NCI-H128 (cell line): ENCODE results near the gene HYAL2.

ENCODE experiments used
- DNase-seq: peaks from one replicate; lab custom pipeline; 2025; ENCODE audit not compliant: unreplicated experiment; lab: John Stamatoyannopoulos, UW

Gene HYAL2, protein sequence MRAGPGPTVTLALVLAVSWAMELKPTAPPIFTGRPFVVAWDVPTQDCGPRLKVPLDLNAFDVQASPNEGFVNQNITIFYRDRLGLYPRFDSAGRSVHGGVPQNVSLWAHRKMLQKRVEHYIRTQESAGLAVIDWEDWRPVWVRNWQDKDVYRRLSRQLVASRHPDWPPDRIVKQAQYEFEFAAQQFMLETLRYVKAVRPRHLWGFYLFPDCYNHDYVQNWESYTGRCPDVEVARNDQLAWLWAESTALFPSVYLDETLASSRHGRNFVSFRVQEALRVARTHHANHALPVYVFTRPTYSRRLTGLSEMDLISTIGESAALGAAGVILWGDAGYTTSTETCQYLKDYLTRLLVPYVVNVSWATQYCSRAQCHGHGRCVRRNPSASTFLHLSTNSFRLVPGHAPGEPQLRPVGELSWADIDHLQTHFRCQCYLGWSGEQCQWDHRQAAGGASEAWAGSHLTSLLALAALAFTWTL

DNA sequence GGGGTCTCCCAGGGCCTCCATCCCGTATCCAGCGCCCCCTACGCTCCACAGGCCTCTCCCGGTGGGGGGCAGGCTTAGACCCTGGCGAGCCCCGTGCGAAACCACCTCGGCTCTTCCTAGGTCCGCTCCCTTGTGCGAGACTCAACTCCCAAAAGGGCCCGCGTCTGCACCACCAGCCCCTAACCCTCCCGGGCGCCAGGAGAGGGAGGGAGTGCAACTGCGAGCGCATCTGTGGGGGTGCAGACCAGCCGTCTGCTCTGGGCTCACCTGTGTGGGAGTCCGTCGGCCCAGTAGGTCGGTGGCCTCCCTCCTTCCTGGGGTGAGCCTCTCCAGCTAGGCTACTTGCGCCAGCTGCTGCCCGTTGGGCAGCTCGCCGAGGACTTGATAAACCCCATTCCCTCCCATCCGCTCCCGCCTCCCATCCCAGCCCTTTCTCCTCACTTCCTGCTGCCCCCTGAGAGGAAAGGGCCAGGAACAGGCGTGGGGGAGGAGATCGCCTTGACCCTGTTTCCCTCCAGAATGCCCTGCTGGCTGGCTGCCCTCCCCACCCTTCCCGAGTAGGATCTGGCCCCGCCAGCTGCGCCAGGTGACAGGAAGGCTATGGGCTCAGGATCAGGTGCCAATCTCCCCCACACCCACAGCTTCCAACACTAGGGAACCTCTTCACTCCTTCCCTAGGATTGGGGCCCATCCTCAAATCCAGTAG, at the start of gene HYAL2:
Gene HYAL2, minus strand, starts transcription at position 360 of the 706 bp plus-strand sequence. CDS start 2,256 bp downstream, outside the sequence.
- DNase-seq, result no peak

DNA sequence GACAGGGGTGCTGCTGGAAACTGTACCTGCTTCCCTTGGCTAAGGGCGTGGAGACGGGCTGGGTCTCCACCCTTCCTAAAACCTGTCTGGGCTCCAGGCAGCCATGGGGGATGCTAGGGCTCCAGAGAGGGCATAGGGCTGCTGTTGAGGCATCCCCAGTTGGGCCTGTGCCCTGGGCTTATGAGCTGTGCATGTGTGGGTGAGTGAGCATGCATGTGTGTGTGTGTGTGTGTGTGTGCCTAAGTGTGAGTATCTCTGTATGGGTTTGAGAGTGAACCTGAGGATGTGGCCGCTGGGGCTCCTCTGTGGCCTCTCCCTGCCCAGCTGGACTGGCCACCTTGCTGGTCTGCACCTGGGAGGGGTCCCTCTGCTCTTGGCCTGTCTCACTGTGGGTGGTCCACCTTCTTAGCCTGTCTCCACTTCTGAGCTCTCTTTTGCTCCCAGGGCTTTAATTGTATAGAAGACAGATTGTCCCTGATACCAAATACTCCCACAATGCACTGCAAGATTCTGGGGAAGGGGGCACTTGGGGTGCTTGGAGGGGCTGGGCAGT, 48.7 kb upstream of the HYAL2 start:
- no peak for DNase-seq

DNA sequence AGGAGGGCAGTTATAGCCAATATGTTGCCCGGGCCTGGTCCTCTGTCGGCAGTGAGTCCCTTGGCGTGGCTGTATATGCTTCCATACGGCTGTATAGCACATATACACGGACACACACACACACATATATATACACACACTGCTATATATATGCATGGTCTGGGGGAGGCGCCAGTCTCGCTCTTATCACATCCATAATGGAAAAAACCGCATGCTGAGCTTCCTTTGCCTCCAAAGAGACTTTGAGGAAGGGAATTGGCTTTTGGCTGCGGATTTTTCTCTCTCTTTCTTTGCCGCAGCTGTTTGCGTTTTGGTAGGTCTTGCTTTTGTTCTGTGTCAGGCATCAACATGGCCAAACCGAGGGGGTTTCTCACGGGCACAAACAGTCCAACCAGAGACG, 48.0 kb upstream of the HYAL2 start:
- no peak for DNase-seq

DNA sequence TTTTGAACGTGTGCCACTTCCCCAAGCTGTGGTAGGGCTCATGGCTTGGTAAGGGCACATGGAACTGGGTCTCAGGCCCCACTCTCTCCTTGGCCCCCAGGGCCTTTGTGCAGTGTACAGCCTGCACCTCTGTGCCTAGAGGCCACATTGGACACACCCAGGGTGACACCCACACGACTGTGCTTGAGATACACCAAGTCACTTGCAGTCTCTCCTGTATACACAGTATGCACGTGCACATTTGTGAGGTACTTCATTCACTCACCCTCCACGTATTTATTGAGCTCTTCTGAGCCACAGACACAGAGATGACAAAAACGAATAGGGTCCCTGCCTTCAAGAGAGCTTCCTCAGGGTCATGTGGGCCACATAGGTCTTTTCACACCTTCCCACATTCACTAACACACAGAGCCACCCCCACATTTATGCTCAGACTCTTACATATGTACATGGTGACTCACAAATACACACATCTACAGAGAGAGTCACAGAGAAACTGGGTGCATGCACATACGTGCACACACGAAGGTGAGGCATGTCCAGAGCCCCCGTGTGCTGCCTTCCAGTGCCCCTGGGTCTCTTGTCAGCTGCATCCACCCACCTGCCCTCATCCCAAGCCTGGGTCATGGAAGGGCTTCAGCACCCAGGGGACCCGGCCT, 46.6 kb upstream of the HYAL2 start:
- no peak for DNase-seq

DNA sequence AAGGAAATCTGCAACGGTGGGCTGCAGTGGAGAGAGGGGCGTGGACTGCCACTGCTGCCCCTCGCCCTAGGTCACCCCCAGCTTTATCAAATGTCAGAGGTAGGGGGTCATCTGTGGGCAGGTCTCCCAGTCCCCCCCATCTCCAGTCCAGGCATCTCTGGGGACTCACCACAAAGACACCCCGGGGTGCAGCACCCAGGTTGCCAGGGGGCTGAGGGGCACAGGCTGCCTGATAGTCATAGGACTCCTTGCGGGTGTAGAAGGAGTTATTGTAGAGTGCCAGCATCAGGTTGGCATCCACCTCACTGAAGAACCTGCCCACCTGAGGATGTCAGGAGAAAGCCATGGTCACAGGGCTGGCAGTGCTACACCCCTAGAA, 43.3 kb upstream of the HYAL2 start:
- DNase-seq, result no peak

DNA sequence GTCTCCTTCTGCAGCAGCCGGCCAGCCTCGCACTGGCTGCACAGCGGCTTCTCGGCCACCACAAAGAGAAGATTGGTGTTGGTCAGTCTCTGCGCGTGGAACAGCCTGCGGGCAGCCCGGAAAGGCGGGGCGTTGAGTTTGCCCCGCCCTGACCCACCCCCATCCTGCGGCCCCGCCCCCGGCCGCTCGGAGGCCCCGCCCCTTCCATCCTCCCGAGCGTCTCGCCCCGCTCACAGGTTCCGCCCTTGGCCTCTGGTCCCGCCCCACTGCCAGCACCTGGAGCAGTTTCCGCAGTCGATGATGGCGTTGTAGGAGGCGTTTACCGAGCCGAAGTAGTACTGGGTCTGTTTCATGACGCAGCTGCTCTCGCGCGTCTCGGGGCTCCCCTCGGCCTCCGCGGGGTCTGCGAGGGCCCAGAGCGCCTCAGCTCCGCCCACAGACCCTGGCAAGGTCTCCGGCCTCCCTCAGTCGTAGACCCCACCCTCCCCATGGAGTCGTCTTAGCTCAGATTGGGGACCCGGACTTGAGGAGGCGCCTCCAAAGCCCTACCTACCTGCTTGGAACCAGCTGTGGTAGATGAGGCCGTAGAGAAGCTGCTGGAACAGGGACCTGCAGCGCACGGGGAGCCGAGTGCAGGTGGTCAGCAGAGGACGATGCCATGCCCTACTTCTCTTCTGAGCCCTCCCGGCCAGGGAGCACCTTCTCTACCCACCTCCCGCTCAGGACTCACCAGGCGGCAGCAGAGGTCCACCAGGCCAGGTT, 42.7 kb upstream of the HYAL2 start:
- DNase-seq, result peak; percentile 59

DNA sequence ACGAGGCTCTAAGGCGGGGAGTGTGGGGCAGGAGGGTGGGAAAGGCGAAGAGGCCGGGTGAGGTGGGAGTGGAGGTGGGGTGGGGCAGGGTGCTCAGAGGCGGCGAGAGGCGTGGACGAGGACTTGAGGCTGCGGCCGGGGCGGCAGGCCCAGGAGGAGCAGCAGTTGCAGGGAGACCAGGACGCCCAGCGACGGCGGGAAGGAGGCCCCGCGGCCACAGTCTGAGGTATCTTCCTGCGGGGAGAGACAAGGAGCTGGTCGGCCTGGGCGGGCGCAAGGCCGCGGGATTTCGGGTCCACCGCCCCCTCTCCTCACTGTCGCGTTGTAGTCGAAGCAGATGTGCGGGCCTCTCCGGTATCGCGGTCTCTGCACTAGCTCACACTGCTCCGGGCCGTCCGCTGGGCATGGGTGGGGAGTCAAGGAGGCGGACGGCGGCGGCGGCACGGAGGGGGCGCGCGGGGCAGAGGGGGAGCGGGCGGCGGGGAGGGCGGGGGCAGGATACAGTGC, 42.1 kb upstream of the HYAL2 start:
- no peak for DNase-seq

DNA sequence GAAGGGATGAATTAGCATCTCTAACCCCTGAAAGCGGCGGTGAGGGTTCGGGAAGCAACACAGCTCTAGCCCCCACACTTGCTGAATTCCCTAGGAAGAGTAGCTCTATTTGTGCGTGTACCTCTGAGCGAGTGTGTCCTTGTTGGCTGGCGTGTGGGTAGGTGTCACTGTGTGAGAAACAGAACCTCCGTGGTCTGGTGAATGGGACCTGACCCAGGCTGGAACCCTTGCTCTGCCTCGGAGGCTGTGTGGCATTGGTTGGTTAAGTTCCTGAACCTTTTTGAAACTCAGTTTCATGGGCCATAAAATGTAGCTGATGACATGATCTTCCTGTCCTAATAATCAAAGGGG, 37.2 kb upstream of the HYAL2 start:
- DNase-seq, result no peak

DNA sequence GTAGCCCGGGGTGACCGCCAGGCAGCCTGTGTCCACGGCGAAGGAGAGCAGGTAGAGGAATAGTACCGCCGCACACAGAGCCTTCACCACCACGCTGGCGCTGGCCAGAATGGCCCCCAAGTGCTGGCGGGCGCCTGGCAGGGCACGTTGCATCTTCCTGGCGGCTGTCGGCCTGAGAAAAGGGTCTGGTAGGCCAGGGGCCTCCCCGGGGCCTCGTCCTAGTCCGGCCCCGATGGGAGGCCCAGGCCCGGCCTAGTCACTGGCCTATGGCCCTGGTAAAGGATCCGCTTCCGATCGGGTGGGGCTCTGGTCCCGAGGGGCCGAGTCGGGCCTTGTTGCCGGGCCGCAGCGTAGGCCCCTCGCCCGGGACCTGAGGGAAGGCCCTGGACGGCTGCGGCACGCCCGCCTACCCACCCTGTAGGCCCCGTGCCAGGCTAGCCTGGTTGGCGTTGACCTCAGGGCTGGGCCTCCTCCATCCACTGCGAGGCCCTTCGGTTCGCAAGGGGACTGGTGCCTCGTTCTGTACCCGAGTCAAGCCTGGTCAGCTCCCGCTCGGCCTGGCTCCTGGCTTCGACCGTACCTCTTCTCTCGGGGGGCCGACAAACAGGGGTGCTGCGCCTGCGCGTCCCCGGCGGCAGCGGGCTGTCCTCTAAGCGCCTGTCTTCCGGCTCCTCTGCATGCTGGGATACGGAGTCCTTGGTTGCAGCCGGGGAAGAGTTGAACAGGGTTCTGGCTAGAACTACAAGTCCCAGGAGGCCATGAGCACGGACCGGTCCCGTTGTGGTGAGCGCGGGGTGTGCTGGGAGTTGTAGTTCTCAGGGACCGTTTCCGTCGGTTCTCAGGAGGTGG, 36.6 kb upstream of the HYAL2 start, which contains the start of gene TMEM115:
Gene TMEM115, minus strand, starts transcription at position 611 of the 849 bp plus-strand sequence. Its CDS starts 458 bp downstream, at position 153.
- peak; percentile 91 for DNase-seq

DNA sequence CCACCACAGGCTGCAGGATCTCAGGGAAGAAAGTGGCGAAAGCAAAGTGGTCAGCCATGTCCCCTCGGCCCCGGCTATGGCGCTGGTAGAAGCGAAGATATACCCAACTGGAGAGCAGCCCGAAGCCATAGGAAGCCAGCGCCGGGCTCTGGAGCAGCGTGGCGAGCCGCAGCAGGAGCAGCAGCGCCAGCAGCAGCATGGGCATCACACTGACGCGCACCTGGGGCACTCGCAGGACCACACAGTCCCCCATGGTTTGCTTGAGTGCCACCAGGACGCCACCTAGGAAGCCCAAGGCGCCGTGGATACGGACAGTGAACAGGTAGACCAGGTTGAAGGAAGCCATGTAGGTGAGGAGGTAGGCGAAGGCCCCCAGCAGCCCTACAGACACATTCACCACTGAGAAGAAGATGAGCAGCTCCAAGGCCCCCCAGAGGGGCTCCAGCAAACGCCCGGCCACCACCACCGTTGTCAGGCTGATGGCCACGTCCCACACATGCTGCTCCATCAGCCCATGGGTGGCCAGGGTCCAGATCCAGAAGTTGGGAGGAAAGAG, 35.9 kb upstream of the HYAL2 start:
- DNase-seq, result no peak

DNA sequence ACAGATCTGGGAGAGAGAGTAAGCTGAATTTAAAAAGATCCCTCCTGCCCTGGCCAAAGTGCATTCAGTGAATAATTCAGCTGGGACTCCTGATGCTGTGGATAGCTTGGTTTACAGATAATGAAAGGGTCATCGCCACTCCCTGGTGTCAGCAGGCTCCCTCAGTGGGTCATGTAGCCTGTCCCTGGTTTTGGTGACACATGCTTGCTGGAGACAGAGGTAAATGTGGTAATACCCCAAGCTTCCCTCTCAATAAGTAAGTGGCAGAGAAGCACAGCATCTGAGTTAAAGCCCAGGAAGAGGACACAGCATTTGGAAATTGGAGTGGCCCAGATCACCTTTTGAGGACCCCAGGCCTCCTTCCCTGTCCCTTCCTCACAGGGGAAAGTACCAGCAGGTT, 34.9 kb upstream of the HYAL2 start:
- DNase-seq, result no peak

DNA sequence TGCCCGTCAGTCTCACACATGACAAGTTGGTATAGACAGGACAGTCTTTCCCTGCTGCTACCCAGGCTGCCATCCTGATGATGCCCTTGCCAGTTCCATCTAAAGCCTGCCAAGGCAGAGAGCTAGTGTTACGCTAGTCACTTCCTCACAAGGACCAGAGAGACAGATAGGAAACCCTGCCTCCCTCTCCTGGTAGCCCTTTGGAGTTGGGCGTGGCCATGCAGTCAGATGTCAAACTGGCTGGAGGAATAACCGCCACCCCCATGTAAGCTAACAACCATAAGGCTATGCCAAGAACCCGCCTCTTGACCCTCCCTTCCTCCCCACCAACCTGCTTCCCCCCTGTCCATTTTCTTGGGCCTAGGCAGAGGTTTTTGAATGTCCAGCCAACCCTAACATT, 34.0 kb upstream of the HYAL2 start:
- no peak for DNase-seq

DNA sequence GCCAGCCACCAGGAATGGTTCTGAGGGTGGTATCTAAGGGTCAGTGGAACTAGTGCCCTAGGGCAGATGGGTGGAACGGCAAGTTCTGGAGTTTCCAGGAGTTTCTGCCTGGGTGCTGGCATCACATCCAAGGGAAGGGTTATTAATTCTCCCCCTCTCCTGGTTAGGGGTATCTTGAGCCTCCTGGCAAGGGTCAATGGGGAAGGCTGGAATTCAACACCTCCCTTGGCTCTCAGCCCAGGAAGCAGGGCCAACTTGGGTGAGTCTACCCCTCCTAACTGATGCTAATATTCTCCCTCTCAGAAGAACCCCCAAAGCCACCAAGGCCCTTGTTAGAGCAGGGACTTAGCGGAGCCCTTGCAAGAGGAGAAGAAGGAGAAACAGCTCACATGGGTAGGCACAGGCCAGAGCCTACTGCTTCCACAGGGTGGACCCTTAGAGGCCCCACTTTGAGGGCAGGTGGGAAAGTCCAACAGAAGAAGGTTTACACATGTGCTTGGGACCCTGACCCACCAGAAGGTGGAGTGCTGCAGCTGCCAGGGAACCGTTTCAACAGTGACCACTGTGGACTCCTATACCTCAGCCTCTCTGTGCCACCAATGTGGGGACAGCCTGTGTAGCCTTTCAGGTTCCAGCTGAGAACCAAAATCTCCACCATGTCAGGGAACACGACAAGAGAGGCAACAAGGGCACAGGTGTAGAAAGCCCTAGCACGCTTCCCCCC, 33.4 kb upstream of the HYAL2 start:
- no peak for DNase-seq

DNA sequence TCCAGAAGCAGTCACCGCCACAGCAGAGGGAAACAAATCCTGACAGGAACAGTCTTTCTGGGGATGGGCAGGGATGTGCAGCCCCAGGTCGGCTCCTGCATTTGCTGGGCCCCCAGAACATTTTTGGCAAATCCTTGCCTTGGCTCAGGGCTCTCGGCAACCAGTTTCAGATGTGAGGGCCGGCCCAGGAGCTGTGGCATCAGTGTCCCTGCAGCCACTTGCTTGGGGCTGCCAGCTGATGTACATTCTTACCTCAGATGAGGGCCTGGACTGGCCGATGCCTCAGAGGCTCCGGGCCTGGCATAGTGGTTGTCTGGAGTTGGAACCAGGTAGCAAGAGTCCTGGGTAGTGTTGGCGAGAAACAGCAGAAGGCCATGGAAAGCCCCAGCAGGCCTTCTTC, 32.3 kb upstream of the HYAL2 start:
- no peak for DNase-seq

DNA sequence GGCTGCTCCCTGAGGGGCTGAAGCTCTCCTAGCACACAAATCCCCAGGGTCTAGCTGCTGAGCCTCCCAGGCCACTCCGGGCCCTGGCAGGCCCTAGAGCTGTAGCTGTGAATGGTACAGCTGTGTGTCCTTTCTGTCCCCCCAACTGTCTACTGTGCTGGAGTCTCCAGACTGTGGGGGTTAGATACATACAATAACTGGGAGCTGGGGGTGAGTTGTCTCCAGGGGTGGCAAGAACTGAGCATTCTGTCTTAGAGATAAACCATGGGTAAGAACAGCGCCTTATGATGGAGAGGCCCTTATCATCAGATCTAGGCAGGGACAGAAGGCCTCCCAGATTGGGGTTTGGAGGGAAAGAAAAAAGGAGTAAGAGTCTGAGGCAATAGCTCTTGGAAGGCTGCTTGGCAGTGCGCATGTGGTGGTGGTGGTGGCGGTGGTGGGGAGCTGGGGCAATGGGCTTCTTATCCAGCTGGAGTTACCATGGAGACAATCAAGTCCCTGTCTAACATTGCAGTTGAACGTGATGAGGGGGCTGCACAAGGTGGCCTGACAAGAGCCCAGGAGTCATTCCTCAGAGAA, 31.7 kb upstream of the HYAL2 start:
- DNase-seq, result no peak

DNA sequence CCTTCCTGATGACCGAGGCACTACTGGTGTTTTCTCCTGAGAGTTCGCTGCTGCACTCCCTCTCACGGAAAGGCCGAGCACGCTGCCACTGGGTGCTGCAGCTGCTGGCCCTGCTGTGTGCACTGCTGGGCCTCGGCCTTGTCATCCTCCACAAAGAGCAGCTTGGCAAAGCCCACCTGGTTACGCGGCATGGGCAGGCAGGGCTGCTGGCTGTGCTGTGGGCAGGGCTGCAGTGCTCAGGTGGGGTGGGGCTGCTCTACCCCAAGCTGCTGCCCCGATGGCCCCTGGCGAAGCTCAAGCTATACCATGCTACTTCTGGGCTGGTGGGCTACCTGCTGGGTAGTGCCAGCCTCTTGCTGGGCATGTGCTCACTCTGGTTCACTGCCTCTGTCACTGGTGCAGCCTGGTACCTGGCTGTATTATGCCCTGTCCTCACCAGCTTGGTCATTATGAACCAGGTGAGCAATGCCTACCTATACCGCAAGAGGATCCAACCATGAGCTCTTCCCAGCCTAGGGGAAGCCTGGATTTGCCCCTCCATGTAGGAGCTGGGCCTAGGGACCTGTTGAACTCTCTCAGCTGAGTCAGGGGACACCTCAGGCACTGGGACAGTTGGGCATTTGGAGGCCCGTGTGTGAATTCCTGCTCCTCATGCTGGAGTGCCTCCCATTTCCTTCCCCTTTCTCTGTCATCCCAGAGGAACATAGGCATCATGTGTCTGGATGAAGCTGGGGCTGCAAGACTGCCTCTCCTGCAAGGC, 30.9 kb upstream of the HYAL2 start:
- DNase-seq, result no peak

DNA sequence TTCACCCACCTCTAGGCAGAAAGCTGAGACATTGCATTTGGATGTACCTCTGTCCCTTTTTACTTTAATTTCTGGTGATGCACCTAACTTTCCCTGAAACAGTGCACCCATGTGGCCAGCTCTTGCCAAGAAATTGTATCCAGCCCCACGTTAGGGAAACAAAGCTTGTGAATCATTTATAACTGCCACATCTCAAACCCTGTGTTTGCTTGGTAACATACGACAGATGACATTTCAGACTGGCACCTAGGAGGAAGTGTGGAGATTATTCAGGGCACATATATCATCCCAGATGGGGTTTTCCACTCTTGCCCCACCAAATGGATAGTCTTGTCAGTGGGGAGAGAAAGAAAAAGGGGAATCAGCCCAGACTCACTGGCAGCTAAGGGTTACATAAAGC, 30.2 kb upstream of the HYAL2 start:
- DNase-seq, result no peak

DNA sequence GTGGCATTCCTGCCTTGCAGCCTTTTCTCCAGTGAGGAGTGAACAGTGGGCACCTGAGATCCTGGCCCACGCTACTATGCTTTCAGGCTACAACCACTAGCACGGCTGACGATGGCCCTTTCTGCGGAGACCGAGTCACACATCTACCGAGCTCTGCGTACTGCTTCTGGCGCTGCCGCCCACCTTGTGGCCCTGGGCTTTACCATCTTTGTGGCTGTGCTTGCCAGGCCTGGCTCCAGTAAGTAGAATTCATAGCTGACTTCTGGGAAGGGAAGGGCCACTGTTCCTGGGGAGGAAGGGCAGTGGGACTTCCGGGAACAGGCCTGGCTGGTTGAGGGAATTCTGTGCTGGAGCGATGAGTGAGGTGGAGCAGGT, 28.8 kb upstream of the HYAL2 start:
- no peak for DNase-seq
